ENCODE measurements around the gene SPEN. TPM values are rescaled to one million over a fixed set of nuclear protein-coding genes. Genes with fewer than 3 reads are reported as not detected.

The SPEN gene
- total and polyA plus RNA-seq, 4 donors, result 10.7 to 82.3 (median 36.8) TPM

DNA sequence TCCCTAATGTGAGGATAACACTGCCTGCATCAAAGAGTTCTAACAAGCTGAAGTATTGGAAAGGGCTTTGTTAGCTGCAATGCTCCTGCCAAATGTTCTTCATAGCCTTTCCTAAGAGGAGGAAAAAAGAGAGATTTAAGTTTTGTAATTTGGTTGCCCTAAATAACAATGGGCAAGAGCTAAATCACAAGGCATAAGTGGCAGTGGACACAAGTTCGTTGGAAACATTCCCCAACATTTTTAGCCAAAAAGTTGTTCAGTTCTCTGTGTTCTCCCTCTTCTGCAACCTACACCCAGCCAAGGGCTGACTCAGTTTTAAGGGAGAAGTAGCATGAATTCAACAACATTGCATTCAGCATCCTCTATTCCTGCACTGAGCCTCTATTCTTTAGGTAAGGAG, 37.4 kb upstream of the SPEN start:
- H3K27ac ChIP-seq (ENCODE audit: low read depth in 1 of 2, low read length in 1 of 2), result no peak overlapping the region
- no peaks in the 10 kb centered on the region for H3K9me3 ChIP-seq (ENCODE audit: control insufficient read depth in 4 of 4, insufficient read depth in 3 of 4, low read length in 3 of 4)
- ATAC-seq (ENCODE audit: insufficient read depth, low FRiP score) (peak; percentile 11), DNase-seq (no peak)
- H3K36me3 ChIP-seq (ENCODE audit: control insufficient read depth in 4 of 4, insufficient read depth in 4 of 4, low read length in 4 of 4), result no peaks in the 10 kb centered on the region
- H3K9ac ChIP-seq (ENCODE audit: insufficient read depth in 1 of 2, low read length in 2 of 2), result no peak overlapping the region
- H3K4me1 ChIP-seq (ENCODE audit: control insufficient read depth in 5 of 5, insufficient read depth in 5 of 5, low read length in 5 of 5), result no peaks in the 10 kb centered on the region
- no peaks in the 10 kb centered on the region for H3K27me3 ChIP-seq (ENCODE audit: control insufficient read depth in 3 of 3, insufficient read depth in 3 of 3, low read length in 2 of 3)
- H3K4me3 ChIP-seq, result no peak overlapping the region
- TF ChIP-seq, protein P1, sequence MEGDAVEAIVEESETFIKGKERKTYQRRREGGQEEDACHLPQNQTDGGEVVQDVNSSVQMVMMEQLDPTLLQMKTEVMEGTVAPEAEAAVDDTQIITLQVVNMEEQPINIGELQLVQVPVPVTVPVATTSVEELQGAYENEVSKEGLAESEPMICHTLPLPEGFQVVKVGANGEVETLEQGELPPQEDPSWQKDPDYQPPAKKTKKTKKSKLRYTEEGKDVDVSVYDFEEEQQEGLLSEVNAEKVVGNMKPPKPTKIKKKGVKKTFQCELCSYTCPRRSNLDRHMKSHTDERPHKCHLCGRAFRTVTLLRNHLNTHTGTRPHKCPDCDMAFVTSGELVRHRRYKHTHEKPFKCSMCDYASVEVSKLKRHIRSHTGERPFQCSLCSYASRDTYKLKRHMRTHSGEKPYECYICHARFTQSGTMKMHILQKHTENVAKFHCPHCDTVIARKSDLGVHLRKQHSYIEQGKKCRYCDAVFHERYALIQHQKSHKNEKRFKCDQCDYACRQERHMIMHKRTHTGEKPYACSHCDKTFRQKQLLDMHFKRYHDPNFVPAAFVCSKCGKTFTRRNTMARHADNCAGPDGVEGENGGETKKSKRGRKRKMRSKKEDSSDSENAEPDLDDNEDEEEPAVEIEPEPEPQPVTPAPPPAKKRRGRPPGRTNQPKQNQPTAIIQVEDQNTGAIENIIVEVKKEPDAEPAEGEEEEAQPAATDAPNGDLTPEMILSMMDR (IDR thresholded peaks at IDR 0.05; ENCODE audit: control extremely low read depth, extremely low read depth), result no peak
- 49 to 79% methylated on average over 1 of the region's 1 CpG for WGBS, 2 donors

DNA sequence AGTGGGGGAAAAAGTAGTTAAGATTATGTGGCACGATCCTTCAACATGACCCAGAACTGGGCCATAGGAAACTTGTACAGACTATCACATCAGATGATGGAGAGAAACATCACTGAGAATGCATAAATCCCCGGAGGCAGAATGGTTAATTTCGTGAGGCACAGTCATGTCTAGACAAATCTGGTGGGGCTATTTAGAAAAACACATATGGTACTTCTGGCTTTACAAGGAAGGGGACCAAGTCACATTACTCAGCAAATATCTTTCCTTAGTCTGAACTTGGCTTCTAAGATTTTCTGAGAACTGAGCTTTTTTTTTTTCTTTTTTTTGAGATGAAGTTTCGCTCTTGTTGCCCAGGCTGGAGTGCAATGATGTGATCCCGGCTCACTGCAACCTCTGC, 30.8 kb upstream of the SPEN start:
- 87 to 98% methylated on average over 5 of the region's 5 CpGs for WGBS, 2 donors
- no peak for DNase-seq
- no peaks in the 10 kb centered on the region for H3K27me3 ChIP-seq (ENCODE audit: control insufficient read depth in 3 of 3, insufficient read depth in 3 of 3, low read length in 2 of 3)
- no peak overlapping the region for H3K27ac ChIP-seq (ENCODE audit: low read depth in 1 of 2, low read length in 1 of 2)
- no peaks in the 10 kb centered on the region for H3K4me1 ChIP-seq (ENCODE audit: control insufficient read depth in 5 of 5, insufficient read depth in 5 of 5, low read length in 5 of 5)
- no peaks in the 10 kb centered on the region for H3K9me3 ChIP-seq (ENCODE audit: control insufficient read depth in 4 of 4, insufficient read depth in 3 of 4, low read length in 3 of 4)
- H3K4me3 ChIP-seq, result no peak overlapping the region
- no peak for ATAC-seq (ENCODE audit: insufficient read depth, low FRiP score)
- TF ChIP-seq, protein P1 (IDR thresholded peaks at IDR 0.05; ENCODE audit: control extremely low read depth, extremely low read depth), result no peak
- no peak overlapping the region for H3K9ac ChIP-seq (ENCODE audit: insufficient read depth in 1 of 2, low read length in 2 of 2)
- no peaks in the 10 kb centered on the region for H3K36me3 ChIP-seq (ENCODE audit: control insufficient read depth in 4 of 4, insufficient read depth in 4 of 4, low read length in 4 of 4)

DNA sequence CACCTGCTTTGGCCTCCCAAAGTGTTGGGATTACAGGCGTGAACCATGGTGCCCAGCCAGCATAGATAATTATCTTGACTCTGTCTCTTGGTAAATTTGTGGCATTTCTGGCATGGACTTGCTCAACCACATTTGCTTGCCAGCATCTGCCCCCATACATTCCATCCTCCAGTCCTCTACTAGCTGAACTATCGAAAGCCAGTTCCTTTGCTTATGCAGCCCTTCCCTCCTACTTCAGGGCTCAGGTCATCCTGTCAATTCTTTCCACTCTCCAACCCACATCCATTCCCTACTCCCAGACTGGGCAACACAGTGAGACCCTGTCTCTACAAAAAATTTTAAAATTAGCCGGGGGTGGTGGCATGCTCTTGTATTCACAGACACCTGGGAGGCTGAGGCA, 27.0 kb upstream of the SPEN start:
- Histone ChIP-seq H3K9me3 (ENCODE audit: control insufficient read depth in 4 of 4, insufficient read depth in 3 of 4, low read length in 3 of 4) (no peaks in the 10 kb centered on the region), H3K4me1 (ENCODE audit: control insufficient read depth in 5 of 5, insufficient read depth in 5 of 5, low read length in 5 of 5) (peaks cover 0 to 2% (median 0%) of the 10 kb centered on the region in 5 donors), H3K27ac (ENCODE audit: low read depth in 1 of 2, low read length in 1 of 2) (no peak overlapping the region), H3K27me3 (ENCODE audit: control insufficient read depth in 3 of 3, insufficient read depth in 3 of 3, low read length in 2 of 3) (no peaks in the 10 kb centered on the region), H3K4me3 (no peak overlapping the region), H3K9ac (ENCODE audit: insufficient read depth in 1 of 2, low read length in 2 of 2) (no peak overlapping the region), H3K36me3 (ENCODE audit: control insufficient read depth in 4 of 4, insufficient read depth in 4 of 4, low read length in 4 of 4) (no peaks in the 10 kb centered on the region)
- WGBS, 2 donors, result 90% methylated on average over 3 of the region's 3 CpGs
- TF ChIP-seq, protein P1 (IDR thresholded peaks at IDR 0.05; ENCODE audit: control extremely low read depth, extremely low read depth), result no peak
- ATAC-seq (ENCODE audit: insufficient read depth, low FRiP score) (no peak), DNase-seq (no peak)

DNA sequence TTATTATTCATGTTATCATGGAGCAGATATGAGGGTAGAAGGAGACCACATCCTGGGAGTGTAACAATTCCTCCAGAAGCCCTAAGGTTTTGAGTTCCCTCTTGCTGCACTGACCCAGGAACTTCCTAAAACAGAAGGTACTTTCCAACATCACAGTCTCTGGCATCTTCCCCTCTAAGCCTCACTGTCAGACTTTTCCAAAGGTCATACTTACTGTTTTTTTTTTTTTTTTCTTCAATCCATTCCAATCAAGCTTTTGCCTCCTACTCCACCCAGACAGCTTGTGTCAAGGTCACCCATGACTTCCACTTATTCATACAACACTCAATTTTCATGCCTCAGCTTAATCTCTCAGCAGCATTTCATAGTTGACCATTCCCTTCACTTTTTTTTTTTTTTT, 21.7 kb upstream of the SPEN start:
- TF ChIP-seq, protein P1 (IDR thresholded peaks at IDR 0.05; ENCODE audit: control extremely low read depth, extremely low read depth), result no peak
- ATAC-seq (ENCODE audit: insufficient read depth, low FRiP score) (no peak), DNase-seq (peak in 2 of 3 donors; percentile 25 to 28)
- Histone ChIP-seq H3K27me3 (ENCODE audit: control insufficient read depth in 3 of 3, insufficient read depth in 3 of 3, low read length in 2 of 3) (no peaks in the 10 kb centered on the region), H3K9me3 (ENCODE audit: control insufficient read depth in 4 of 4, insufficient read depth in 3 of 4, low read length in 3 of 4) (no peaks in the 10 kb centered on the region), H3K4me1 (ENCODE audit: control insufficient read depth in 5 of 5, insufficient read depth in 5 of 5, low read length in 5 of 5) (peaks cover 0 to 4% (median 0%) of the 10 kb centered on the region in 5 donors), H3K27ac (ENCODE audit: low read depth in 1 of 2, low read length in 1 of 2) (no peak overlapping the region), H3K4me3 (no peak overlapping the region), H3K9ac (ENCODE audit: insufficient read depth in 1 of 2, low read length in 2 of 2) (peak overlapping the region in 1 of 2 donors; percentile 5), H3K36me3 (ENCODE audit: control insufficient read depth in 4 of 4, insufficient read depth in 4 of 4, low read length in 4 of 4) (no peaks in the 10 kb centered on the region)

Data from lung (tissue), 12 donors.